HG03354 (cell line): ENCODE data around the gene CLIC1.
A peak's percentile ranks its signal among the peaks of the same experiment; 100 is the strongest.

ENCODE experiments used
- ATAC-seq: cut with Tn5 transposase; IDR thresholded peaks from one replicate; pipeline ENCODE4 v1.9.1; 2021; ENCODE audit warnings: mild to moderate bottlenecking; ENCODE audit not compliant: unreplicated experiment, poor library complexity, severe bottlenecking

The CLIC1 gene

GRCh38 chr6:31736021-31736767 lies at the start of gene CLIC1:
Gene CLIC1 (minus strand): TSS chr6:31736530. CDS start chr6:31736300, 230 bp downstream.
- peak; percentile 17 for ATAC-seq

- ATAC-seq, result no peak
Observed at GRCh38 chr6:31785475-31785874, 49.1 kb upstream of the CLIC1 start.

GRCh38 chr6:31784098-31784925 lies 48.0 kb upstream of the CLIC1 start:
- ATAC-seq, result no peak

- no peak for ATAC-seq
Observed at GRCh38 chr6:31782126-31782855, 46.0 kb upstream of the CLIC1 start.

- no peak for ATAC-seq
Observed at GRCh38 chr6:31781244-31782125, 45.2 kb upstream of the CLIC1 start.

- ATAC-seq, result no peak
Observed at GRCh38 chr6:31780507-31781243, 44.3 kb upstream of the CLIC1 start.

- ATAC-seq, result no peak
Observed at GRCh38 chr6:31779908-31780307, 43.6 kb upstream of the CLIC1 start.

- ATAC-seq, result no peak
Observed at GRCh38 chr6:31778999-31779885, 42.9 kb upstream of the CLIC1 start.

- ATAC-seq, result no peak
Observed at GRCh38 chr6:31778193-31778592, 41.9 kb upstream of the CLIC1 start.

- no peak for ATAC-seq
Observed at GRCh38 chr6:31777667-31778050, 41.3 kb upstream of the CLIC1 start.

GRCh38 chr6:31776989-31777666 lies 40.8 kb upstream of the CLIC1 start, which contains the start of gene VWA7:
Gene VWA7 (minus strand): TSS chr6:31777328. CDS start chr6:31776779, 549 bp downstream.
- ATAC-seq, result peak; percentile 60

- no peak for ATAC-seq
Observed at GRCh38 chr6:31776485-31776988, 40.2 kb upstream of the CLIC1 start.

GRCh38 chr6:31775633-31776484 lies 39.5 kb upstream of the CLIC1 start:
- ATAC-seq, result no peak

- no peak for ATAC-seq
Observed at GRCh38 chr6:31775184-31775583, 38.9 kb upstream of the CLIC1 start.

GRCh38 chr6:31771992-31772358 lies 35.6 kb upstream of the CLIC1 start:
- ATAC-seq, result no peak

GRCh38 chr6:31770860-31771259 lies 34.5 kb upstream of the CLIC1 start:
- no peak for ATAC-seq
